Measurements from ENCODE around the gene RNU6-8. TPM values are rescaled to one million over a fixed set of nuclear protein-coding genes. Genes with fewer than 3 reads are reported as not detected.

Gene RNU6-8
- total RNA-seq, 1 donor from 2014 or later, result not detected

DNA sequence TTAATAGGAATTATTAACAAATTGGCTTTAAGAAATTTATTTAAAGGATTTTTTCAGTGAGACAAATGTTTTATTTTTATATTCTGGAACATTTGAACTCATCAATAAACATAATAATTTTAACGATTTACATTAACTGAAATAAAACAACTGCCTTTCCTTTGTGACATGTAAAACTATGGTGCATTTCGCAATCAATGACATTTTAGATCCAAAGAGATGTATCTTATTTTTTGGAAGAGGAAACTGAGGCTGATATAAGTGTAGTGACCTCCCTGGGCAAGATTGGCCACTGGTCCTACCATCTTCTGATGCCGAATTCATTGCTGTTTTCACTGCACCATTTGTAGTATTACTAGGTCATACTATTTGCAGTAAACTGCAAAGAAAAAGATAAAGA, 2.5 kb upstream of the RNU6-8 start:
- no peak for DNase-seq (ENCODE audit: low spot score)

DNA sequence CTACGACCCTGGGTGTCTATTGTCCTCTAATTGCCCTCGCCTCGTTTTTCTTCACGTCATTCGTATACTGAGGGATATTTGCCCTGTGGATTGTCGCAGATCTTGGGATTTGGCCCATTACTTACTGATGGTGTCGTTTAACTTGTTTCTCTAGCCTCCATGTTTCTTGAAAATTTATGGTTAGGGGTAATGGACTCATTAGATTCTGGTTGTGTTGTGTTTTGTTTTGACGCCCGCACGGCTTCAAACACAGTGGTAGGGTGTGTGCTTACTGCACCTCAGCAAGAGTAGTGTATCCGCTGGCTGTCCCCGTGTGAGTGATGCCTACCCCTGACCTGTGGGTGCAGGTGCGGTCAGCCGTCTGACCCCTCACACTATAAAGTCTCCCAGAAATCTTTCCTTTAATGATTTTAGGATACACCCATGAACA, 874 bp upstream of the RNU6-8 start:
- DNase-seq (ENCODE audit: low spot score), result peak; percentile 44

- peak; percentile 56 for DNase-seq (ENCODE audit: low spot score)
Measured at GRCh38 chr14:32202491-32202997, 525 bp downstream of the RNU6-8 start.

GRCh38 chr14:32201816-32202490, 1.1 kb downstream of the RNU6-8 start, which contains the start of gene RNU6-7:
RNU6-7 (plus strand) TSS chr14:32202045.
- peak; percentile 84 for DNase-seq (ENCODE audit: low spot score)

DNA sequence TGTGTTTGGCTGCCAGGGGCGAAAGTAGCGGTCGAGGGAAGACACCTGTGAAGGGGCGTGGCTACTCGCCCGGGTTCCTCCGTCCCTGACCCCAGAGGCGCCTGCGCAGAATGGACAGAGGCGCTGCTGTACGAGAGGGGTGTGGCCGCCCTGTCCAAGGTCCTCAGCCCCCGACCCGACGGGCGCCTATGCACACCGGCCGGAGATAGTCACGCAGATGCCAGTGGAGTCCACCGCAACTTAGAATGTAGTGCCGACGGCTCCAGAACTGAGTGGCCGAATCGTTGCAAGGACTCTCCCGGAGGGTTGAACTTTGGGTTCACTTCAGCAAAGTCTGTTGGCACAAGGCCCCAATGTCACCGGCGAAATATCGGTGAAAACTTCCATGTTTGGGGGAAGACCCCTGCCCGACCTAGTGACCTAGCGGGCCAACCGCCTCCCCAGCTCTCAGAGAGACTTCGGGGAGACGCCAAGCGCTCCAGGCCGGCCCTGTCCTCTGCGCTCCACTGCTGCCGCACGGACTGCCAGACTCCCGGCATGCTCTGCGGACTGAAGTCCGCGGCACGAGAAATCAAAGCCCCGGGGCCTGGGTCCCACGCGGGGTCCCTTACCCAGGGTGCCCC, 1.8 kb downstream of the RNU6-8 start:
- peak; percentile 89 for DNase-seq (ENCODE audit: low spot score)

DNA sequence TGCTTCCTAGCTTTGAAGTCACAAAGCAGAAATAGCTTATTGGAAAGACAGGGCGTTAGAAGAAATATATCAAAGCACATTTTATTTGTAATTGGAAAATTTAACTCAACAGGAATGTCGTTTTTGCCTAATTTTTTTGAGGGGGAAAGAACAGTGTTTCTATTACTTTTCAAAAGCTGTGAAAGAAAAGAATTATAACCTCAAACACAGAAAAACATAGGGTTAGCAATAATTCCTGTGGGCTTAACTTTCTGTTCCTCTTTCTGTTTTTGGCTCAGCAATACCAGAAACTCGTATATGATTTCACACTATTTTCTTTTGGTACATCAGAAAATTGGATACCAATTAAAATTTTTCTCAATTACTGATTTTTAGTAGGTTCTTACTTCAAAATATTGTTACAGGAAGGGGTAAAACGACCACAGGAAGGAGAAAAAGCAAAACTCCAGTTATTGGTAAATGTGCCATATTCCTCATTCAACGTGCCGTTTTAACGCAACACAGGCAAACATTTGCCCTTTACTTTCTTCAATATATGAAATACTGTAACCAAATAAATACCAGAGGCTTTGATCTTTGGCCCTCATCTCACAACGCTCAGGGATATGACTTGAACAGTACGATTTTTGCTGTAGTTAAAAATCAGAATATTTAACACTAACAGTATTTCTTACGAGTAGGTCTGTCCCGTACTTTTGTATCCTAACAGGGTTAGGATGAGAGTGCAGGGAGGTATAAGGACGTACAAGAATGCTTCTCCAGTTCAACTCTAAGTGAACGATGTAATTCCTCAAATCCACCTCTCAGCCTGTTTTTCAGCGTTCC, 2.5 kb downstream of the RNU6-8 start:
- no peak for DNase-seq (ENCODE audit: low spot score)

GRCh38 chr14:32197919-32198318, 5.2 kb downstream of the RNU6-8 start:
- DNase-seq (ENCODE audit: low spot score), result peak; percentile 13

DNA sequence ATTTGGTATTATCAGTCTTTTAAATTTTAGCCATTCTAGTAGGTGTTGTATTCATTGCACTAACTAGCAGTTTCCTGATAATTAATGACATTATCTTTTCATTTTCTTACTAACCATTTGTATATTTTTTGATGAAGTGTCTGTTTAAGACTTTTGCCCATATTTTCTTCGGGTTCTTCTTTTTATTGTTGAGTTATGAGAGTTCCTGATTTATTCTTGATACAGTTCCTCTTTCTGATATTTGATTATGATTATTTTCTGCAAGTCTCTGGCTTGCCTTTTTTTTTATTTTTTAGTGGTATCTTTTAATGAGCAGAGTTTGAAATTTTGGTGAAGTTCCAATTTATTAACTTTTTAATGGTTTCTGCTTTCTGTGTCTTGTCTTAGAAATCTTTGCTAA, 7.4 kb downstream of the RNU6-8 start:
- DNase-seq (ENCODE audit: low spot score), result no peak

DNA sequence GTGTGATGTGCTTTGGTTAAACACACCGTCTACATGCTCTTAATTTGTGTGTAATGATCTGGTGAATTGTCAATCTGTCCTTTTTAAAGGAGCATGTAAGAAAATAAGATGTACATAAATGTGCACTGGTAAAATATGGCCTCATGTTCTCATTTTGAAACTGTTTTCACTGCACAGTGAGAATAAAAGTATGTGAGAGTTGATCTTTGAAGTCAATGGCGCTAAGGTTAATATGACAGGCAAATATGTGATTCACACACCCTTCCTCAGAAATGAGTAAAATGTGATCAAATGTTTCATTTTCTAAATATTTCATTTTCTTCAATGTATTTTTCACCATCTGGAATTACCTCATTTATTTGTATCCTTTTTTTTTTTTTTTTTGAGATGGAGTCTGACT, 9.5 kb downstream of the RNU6-8 start:
- DNase-seq (ENCODE audit: low spot score), result no peak

DNA sequence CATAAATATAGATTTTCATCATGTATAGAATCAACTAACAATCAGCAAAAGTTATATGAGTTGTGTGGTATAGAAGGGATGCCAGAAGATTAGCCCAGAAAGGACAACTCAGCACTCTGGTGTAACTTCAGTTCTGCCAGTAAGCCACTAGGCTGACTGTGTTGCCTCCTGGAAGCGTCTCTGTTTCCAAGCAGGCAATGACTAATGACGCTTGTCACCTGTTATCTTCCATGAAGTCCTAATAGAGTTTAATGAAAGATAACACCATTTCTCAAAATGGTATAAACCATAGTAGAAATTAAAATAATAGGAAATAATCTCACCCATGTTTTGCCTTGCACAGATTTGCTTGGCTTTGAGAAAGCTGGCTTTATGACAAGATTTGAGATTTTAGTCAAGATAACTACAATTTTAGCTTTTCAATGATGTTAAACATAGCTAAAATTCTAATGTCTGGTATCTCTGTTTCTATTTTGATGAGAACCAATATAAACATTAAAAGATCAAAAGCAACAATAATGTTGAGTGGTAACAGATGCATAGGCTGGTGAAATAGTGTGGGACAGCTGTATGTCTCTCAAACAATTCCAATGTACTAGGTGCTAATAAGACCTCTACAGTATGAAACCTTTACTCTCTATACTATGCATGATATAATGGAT, 10.2 kb downstream of the RNU6-8 start:
- no peak for DNase-seq (ENCODE audit: low spot score)

DNA sequence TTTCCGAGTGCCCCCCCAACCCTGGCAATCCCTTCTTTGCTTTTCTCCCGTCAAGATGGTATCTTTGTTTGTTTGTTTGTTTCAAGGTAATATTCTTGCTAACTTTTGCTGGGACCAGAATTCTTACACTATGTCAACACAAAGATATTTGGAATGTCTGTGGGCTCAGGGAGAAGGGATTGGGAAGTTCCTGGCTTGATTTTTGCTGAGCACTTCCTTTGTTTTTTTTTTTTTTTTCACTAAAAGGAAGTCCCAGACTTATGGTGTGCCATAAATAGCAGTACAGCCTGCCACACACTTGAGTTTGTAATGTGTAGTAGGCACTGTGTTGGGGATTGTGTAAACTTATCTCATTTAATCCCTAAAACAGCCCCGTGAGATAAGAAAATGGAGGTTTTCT, 12.4 kb downstream of the RNU6-8 start:
- peak; percentile 14 for DNase-seq (ENCODE audit: low spot score)

DNA sequence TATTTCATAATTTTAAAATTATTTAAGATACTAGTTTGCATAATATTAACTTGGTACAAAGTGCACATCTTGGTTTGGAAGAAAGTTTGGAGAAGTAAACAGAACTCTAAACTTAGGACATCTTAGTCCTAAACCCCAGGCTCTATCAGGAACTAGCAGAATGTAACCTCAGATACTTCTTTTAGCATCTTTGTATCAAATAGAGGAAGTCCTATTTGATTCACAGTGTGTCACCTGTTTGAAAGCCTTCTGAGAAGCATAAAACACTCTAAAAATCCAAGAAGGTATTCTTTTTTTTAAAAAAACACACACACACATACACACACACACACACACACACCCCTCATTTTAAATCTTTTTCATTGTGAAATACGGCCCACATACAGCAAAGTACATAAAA, 13.3 kb downstream of the RNU6-8 start:
- DNase-seq (ENCODE audit: low spot score), result no peak

GRCh38 chr14:32186248-32186647, 16.8 kb downstream of the RNU6-8 start:
- DNase-seq (ENCODE audit: low spot score), result no peak

GRCh38 chr14:32185097-32185496, 18.0 kb downstream of the RNU6-8 start:
- no peak for DNase-seq (ENCODE audit: low spot score)

- no peak for DNase-seq (ENCODE audit: low spot score)
Measured at GRCh38 chr14:32183151-32184058, 19.7 kb downstream of the RNU6-8 start.

- no peak for DNase-seq (ENCODE audit: low spot score)
Measured at GRCh38 chr14:32171469-32171868, 31.6 kb downstream of the RNU6-8 start.

DNA sequence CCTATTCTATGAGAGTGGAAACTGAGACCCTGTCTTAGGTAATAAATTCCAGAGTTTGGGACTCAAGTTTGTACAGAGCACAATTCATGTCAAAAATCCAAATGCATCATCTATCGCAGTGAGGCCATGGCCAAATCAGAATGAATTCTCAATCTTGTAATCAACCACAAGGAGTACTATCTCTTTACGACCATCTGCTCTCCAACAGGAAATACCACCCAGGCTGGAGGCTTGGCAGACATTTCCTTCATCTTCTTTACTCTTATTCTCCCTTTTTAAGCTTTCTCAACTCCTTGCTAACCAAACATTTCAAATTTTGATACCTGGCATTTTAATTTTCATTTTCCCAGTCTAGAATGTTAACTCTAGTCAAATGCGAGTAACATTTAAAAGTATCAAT, 33.9 kb downstream of the RNU6-8 start:
- no peak for DNase-seq (ENCODE audit: low spot score)

GRCh38 chr14:32167907-32168306, 35.2 kb downstream of the RNU6-8 start:
- no peak for DNase-seq (ENCODE audit: low spot score)

DNA sequence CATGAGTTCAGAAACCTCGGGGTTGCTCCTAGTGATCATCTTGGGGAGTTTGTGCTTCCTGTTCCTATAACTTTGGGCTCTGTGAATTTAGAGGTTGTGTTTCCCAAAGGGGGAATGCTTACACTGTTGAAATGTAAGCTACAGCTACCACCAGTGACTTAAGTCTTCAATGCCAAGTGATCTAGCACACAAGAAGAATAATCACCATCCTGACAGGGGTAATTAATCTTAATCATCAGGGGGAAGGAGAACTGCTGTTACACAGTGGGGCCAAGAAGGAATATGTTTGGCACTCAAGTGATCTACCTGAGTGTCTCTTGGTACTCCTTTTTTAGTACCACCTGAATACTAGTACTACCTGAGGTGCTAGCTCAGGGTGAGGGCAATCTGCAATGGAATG, 36.1 kb downstream of the RNU6-8 start:
- DNase-seq (ENCODE audit: low spot score), result no peak

DNA sequence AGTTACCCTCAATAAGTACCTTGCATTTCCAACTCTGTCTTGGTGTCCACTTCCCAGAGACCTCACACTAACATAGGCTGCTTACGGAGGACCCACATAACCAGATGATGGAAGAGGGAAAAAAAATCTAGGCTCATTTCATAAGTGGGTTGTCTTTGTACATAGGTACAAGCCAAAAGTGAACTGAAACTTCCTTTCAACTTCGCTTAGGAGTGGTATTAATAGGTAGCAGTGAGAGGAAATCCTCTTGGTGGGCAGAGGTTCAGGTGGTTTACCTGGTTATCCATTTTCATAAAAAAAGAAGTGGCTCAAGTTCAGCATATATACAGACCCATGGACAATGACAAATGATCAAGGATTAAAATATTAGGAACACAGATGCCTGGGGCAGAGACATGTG, 37.0 kb downstream of the RNU6-8 start:
- DNase-seq (ENCODE audit: low spot score), result no peak
